ENCODE results near the gene SERP2. TPM values are rescaled to one million over a fixed set of nuclear protein-coding genes. Genes with fewer than 3 reads are reported as not detected.

SERP2 gene
- total and polyA plus RNA-seq, 8 donors = 1.2 to 13.8 (median 1.9) TPM

DNA sequence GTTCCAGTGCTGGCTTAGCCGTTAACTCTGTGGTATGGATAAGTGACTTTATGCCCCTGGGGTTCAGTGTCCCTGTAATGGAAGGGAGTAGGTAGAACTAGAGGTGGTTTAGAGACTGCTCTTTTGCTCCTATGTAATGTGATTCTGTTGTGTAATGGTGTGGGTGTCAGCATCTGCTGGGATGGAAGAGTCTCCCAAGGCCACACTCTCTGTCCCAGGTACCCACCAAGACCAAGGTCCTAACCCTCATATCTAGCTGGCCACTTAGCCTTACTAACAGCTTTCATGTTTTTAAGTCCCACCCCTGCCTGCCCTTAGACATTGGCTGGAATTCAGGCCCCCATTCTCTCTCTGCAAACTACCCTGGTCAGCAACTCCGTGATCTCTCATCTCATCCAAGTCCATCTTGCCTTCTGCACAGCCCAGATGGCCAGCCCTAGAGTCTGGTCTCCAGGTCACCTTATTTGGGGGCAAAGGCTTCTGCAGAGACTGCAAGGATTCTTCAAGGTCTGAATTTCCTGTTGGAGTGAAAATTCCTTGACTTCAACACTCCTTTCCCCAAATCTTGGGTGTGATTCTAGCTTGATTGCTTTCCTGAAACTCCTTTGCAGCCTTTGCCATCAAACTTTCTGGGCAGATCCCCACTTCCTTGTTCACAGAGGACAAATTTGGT, 48.4 kb downstream of the SERP2 start:
- DNase-seq (no peak), FAIRE-seq (no peak), ATAC-seq (no peak)
- no peaks in the 10 kb centered on the region for H3K36me3 ChIP-seq
- no peak overlapping the region for H3K4me3 ChIP-seq
- 93 to 96% methylated on average over 2 of the region's 2 CpGs for WGBS, 2 donors
- no peaks in the 10 kb centered on the region for H3K4me1 ChIP-seq
- no peak overlapping the region for H3K27ac ChIP-seq
- intact Hi-C loops (cut with DNase I) = no loop called here
- H3K9me3 ChIP-seq = no peaks in the 10 kb centered on the region
- H3K27me3 ChIP-seq = no peaks in the 10 kb centered on the region
- TF ChIP-seq, protein P1, sequence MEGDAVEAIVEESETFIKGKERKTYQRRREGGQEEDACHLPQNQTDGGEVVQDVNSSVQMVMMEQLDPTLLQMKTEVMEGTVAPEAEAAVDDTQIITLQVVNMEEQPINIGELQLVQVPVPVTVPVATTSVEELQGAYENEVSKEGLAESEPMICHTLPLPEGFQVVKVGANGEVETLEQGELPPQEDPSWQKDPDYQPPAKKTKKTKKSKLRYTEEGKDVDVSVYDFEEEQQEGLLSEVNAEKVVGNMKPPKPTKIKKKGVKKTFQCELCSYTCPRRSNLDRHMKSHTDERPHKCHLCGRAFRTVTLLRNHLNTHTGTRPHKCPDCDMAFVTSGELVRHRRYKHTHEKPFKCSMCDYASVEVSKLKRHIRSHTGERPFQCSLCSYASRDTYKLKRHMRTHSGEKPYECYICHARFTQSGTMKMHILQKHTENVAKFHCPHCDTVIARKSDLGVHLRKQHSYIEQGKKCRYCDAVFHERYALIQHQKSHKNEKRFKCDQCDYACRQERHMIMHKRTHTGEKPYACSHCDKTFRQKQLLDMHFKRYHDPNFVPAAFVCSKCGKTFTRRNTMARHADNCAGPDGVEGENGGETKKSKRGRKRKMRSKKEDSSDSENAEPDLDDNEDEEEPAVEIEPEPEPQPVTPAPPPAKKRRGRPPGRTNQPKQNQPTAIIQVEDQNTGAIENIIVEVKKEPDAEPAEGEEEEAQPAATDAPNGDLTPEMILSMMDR (IDR thresholded peaks at IDR 0.05) = no peak

DNA sequence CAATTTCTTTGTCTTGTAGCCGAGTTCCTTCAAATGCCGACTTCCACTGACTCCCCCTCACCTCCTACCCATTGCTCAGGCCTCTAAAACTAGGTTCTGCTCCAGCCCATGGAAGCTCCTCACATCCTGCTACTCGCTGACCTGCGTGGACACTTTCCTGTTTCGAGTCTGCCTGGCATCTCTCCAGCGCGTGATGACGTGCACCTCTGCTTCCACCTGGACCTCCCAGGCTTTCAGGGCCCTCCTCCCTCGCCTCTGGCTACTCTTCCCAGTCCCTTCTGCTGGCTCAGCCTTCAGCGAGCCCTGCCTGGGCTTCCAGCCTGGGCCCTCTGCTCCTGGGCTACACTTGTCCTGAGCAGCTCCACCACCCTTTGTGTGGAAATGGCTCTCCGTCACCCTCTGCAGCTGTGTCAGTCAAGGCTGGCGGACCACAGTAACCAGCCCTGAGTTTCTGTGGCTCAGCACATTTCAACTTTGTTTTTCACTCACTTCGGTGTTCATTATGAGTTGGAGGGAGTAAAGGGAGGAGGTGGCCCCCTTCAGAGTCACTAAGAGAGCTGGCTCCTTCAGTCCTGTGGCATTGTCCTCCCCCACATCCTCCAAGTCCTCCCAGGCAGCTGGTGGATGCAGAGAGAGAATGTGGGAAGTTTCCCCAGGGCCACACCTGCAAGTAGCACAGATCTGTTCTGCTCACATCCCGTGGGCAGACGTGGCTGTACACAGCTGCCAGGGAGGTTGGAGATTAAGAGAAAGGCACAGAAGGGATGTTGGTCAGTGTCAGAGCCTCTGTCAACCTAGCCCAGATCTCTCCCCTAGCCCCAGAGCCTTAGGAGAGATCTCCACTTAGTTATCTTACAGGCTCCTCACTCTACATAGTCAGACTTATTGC, 49.4 kb downstream of the SERP2 start:
- no peaks in the 10 kb centered on the region for H3K9me3 ChIP-seq
- peak in 1 of 6 donors; percentile 28 for DNase-seq
- no peak overlapping the region for H3K27ac ChIP-seq
- 74 to 78% methylated on average over 15 of the region's 15 CpGs for WGBS, 2 donors
- no peak overlapping the region for H3K4me3 ChIP-seq
- intact Hi-C loops (cut with DNase I) = no loop called here
- TF ChIP-seq, protein P1 (IDR thresholded peaks at IDR 0.05) = no peak
- no peaks in the 10 kb centered on the region for H3K36me3 ChIP-seq
- no peak for FAIRE-seq
- peak; percentile 22 to 58 (median 26) for ATAC-seq
- H3K4me1 ChIP-seq = no peaks in the 10 kb centered on the region
- H3K27me3 ChIP-seq = no peaks in the 10 kb centered on the region

DNA sequence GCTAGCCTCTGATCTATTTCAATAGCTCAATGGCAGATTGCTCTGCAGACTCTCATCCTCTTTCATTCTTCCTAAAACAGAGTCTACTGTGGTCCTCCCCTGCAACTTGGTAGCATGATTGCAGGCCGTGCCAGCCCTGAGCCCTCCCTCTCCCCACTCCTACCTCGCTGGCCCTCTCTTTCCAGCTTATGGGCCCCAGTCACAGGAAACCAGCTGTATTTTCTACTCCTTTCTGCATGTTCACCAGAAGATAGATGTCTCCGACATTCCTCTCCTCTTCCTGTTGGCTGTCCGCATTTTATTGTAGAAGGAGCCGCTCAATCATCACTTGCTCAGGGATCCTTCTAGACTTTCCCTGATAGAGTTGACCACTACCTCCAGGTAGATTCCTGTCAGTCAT, 50.2 kb downstream of the SERP2 start:
- Histone ChIP-seq H3K4me3 (no peak overlapping the region), H3K27ac (no peak overlapping the region), H3K9me3 (no peaks in the 10 kb centered on the region), H3K27me3 (no peaks in the 10 kb centered on the region), H3K4me1 (no peaks in the 10 kb centered on the region), H3K36me3 (no peaks in the 10 kb centered on the region)
- intact Hi-C loops (cut with DNase I) = no loop called here
- TF ChIP-seq, protein P1 (IDR thresholded peaks at IDR 0.05) = no peak
- ATAC-seq (no peak), DNase-seq (no peak), FAIRE-seq (no peak)
- WGBS, 2 donors = 95 to 99% methylated on average over 5 of the region's 5 CpGs

DNA sequence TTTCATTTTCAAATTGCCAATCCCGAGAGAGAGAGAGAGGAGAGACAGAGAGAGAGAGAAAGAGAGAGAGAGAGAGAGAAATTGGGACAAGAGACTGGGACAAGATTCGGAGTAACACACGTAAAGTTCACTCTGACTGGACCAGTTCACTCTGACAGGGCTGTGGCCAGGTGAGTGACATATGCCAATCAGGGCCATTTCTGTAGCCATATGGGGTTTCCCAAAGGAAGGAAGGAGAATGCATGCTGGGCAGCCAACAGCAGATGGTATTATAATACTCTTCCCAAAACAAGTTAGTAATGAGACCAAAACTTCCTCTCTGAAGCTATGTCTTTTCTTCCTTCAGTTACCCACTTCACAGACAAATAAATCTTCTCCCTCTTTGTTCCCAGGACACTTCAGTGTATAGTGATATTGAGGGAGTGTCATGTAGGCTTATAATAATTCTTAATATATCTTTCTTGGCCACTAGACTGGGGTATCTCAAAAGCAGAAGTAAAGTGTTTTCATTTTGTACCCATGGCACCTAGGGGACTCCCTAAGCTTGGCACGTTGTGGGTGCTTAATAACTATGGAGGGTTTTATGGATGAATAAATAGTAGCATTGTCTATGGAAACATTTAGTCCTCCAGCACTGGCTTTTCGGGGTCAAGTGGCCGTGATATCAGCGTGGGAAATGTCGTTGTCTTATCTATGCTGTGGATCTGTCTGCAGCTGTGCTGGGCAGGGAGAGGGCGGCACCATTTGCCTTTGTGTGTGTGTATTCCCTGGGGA, 51.6 kb downstream of the SERP2 start:
- TF ChIP-seq, protein P1 (IDR thresholded peaks at IDR 0.05) = no peak
- Histone ChIP-seq H3K36me3 (no peaks in the 10 kb centered on the region), H3K4me3 (no peak overlapping the region), H3K9me3 (no peaks in the 10 kb centered on the region), H3K27ac (no peak overlapping the region), H3K27me3 (no peaks in the 10 kb centered on the region), H3K4me1 (no peaks in the 10 kb centered on the region)
- peak in 1 of 4 donors; percentile 36 for ATAC-seq
- WGBS, 2 donors = 43 to 49% methylated on average over 9 of the region's 9 CpGs
- intact Hi-C loops (cut with DNase I) = no loop called here
- no peak for FAIRE-seq
- no peak for DNase-seq

Data from pancreas (tissue), 10 donors.